ENCODE results near the gene SMPDL3B. TPM values are rescaled to one million over a fixed set of nuclear protein-coding genes. Genes with fewer than 3 reads are reported as not detected.

Gene SMPDL3B
- total RNA-seq, 1 experiment from 2014 or later = 31.6 TPM

- TF ChIP-seq FOXP4 (CRISPR knock-in tag; IDR thresholded peaks at IDR 0.05) = no peak
These were observed 33.9 kb downstream of the SMPDL3B start (continued) for GRCh38 chr1:27968692-27969091.

- H3K4me1 Mint-ChIP-seq = no peaks in the 10 kb centered on the region
- no peaks in the 10 kb centered on the region for H3K9me3 Mint-ChIP-seq
- ChIA-PET POLR2A (no interaction called here), CTCF (no interaction called here)
- no peak overlapping the region for H3K4me3 Mint-ChIP-seq
- no peak overlapping the region for H3K27ac Mint-ChIP-seq
- no peak for ATAC-seq
- peaks cover 3% of the 10 kb centered on the region; the same call in 1 of the 2 replicates for H3K36me3 Mint-ChIP-seq
- no peaks in the 10 kb centered on the region for H3K27me3 Mint-ChIP-seq (ENCODE audit: low read depth)
- no peak for DNase-seq (ENCODE audit: low spot score)
- TF ChIP-seq ZMAT4 (CRISPR knock-in tag; IDR thresholded peaks at IDR 0.05) = no peak
- TF ChIP-seq ZNF263 (CRISPR knock-in tag; IDR thresholded peaks at IDR 0.05; ENCODE audit: low read depth) = no peak
- no peak for TF ChIP-seq USF1 (CRISPR knock-in tag; IDR thresholded peaks at IDR 0.05)
- TF ChIP-seq NFE2L1 (CRISPR knock-in tag; IDR thresholded peaks at IDR 0.05) = no peak
- no peak for TF ChIP-seq ZNF671 (CRISPR knock-in tag; IDR thresholded peaks at IDR 0.05)
- no peak for TF ChIP-seq E2F4 (CRISPR knock-in tag; IDR thresholded peaks at IDR 0.05; ENCODE audit: borderline replicate concordance, low read depth)
These were observed 35.6 kb downstream of the SMPDL3B start for GRCh38 chr1:27970401-27970800.

- no peak for DNase-seq (ENCODE audit: low spot score)
- POLR2A ChIA-PET = interaction anchor here (1.0 kb wide), 1 partner anchor 9 kb away, joined by 4 read pairs; no protein-coding TSS in a partner anchor
- ATAC-seq = no peak
- CTCF ChIA-PET = interaction anchor here (0.5 to 1.1 kb wide), 3 partner anchors 26 to 115 kb away, joined by 3 to 5 read pairs (median 4); no protein-coding TSS in a partner anchor
- no peak overlapping the region for H3K27ac Mint-ChIP-seq
- H3K36me3 Mint-ChIP-seq = peaks cover 3% of the 10 kb centered on the region; the same call in 1 of the 2 replicates
- no peaks in the 10 kb centered on the region for H3K27me3 Mint-ChIP-seq (ENCODE audit: low read depth)
- no peak overlapping the region for H3K4me3 Mint-ChIP-seq
- TF ChIP-seq MLX (CRISPR knock-in tag; IDR thresholded peaks at IDR 0.05) (no peak), ZBTB21 (CRISPR knock-in tag; IDR thresholded peaks at IDR 0.05; ENCODE audit: borderline replicate concordance) (no peak), E2F1 (CRISPR knock-in tag; IDR thresholded peaks at IDR 0.05) (no peak), NR2C2 (CRISPR knock-in tag; IDR thresholded peaks at IDR 0.05) (no peak), NFE2L1 (CRISPR knock-in tag; IDR thresholded peaks at IDR 0.05) (no peak), ZNF121 (CRISPR knock-in tag; IDR thresholded peaks at IDR 0.05) (no peak), ZNF671 (CRISPR knock-in tag; IDR thresholded peaks at IDR 0.05) (no peak), SMAD3 (CRISPR knock-in tag; IDR thresholded peaks at IDR 0.05; ENCODE audit: borderline replicate concordance) (no peak), ATF1 (CRISPR knock-in tag; IDR thresholded peaks at IDR 0.05) (no peak), ZSCAN18 (CRISPR knock-in tag; IDR thresholded peaks at IDR 0.05) (no peak), E2F5 (CRISPR knock-in tag; IDR thresholded peaks at IDR 0.05) (no peak), ZMAT4 (CRISPR knock-in tag; IDR thresholded peaks at IDR 0.05) (no peak)
- no peaks in the 10 kb centered on the region for H3K9me3 Mint-ChIP-seq
- H3K4me1 Mint-ChIP-seq = no peaks in the 10 kb centered on the region
These were observed 36.9 kb downstream of the SMPDL3B start for GRCh38 chr1:27971674-27972073.
